HPDE6-E6E7 (cell line): ENCODE data around the gene IPO4.
"Not testable (repeated sequence)": the region's sequence is repeated elsewhere in the genome, so short reads cannot be mapped to it uniquely, and the experiment has no call there.

ENCODE experiments used
- DNase-seq: peaks from one replicate; pipeline ENCODE4 v3.0.0; 2011; ENCODE audit warnings: missing footprints; ENCODE audit errors: extremely low spot score

The IPO4 gene

GRCh38 chr14:24188251-24189058, at the start of gene IPO4:
Gene IPO4, minus strand, starts transcription at chr14:24188816. Its CDS starts 29 bp downstream, at chr14:24188787.
- peak; percentile 98 for DNase-seq

GRCh38 chr14:24238123-24238522, 49.5 kb upstream of the IPO4 start:
- peak; percentile 49 for DNase-seq

GRCh38 chr14:24237463-24237955, 48.9 kb upstream of the IPO4 start:
- no peak for DNase-seq

- DNase-seq: no peak
Observed at GRCh38 chr14:24236689-24237462, 48.3 kb upstream of the IPO4 start.

- DNase-seq: no peak
Observed at GRCh38 chr14:24235804-24236688, 47.4 kb upstream of the IPO4 start.

GRCh38 chr14:24234095-24235005, 45.7 kb upstream of the IPO4 start:
- DNase-seq: no peak

GRCh38 chr14:24233538-24233866, 44.9 kb upstream of the IPO4 start:
- DNase-seq: no peak

GRCh38 chr14:24232645-24233537, 44.3 kb upstream of the IPO4 start, which contains the start of gene GMPR2:
Gene GMPR2, plus strand, starts transcription at chr14:24232929. Its CDS starts 325 bp downstream, at chr14:24233254.
- DNase-seq: no peak

GRCh38 chr14:24232121-24232644, 43.6 kb upstream of the IPO4 start, which contains the start of gene NEDD8:
Gene NEDD8, minus strand, starts transcription at chr14:24232367. Its CDS starts 100 bp downstream, at chr14:24232267.
- DNase-seq: peak; percentile 95

- DNase-seq: no peak
Observed at GRCh38 chr14:24231263-24232120, 42.9 kb upstream of the IPO4 start.

GRCh38 chr14:24228902-24229301, 40.3 kb upstream of the IPO4 start:
- no peak for DNase-seq

GRCh38 chr14:24226473-24226872, 37.9 kb upstream of the IPO4 start:
- DNase-seq: no peak

GRCh38 chr14:24224618-24225071, 36.0 kb upstream of the IPO4 start:
- DNase-seq: peak; percentile 44

- DNase-seq: not testable (repeated sequence)
Observed at GRCh38 chr14:24222987-24223386, 34.4 kb upstream of the IPO4 start.

- no peak for DNase-seq
Observed at GRCh38 chr14:24219521-24219920, 30.9 kb upstream of the IPO4 start.

GRCh38 chr14:24219080-24219479, 30.5 kb upstream of the IPO4 start:
- DNase-seq: no peak

- DNase-seq: not testable (repeated sequence)
Observed at GRCh38 chr14:24216876-24217275, 28.3 kb upstream of the IPO4 start.

GRCh38 chr14:24216345-24216699, 27.7 kb upstream of the IPO4 start:
- DNase-seq: no peak
